Sigmoid colon (tissue), 7 donors: Measurements from ENCODE around the gene BOLA2B. TPM values are rescaled to one million over a fixed set of nuclear protein-coding genes. Genes with fewer than 3 reads are reported as not detected.
A peak's percentile ranks its signal among the peaks of the same experiment; 100 is the strongest.

Source experiments
- DNase-seq: peaks from one replicate; pipeline ENCODE4 v3.0.0-alpha.2; 2019
- H3K27ac ChIP-seq, 4 donors: fragments of 200-600 bp; sonication (generic); one replicate each; pipeline ENCODE4 v1.5.1; 2016 to 2019; ENCODE audit warnings: mild to moderate bottlenecking in 1 of 4
- H3K27me3 ChIP-seq, 3 donors: fragments of 200-600 bp; sonication (generic); one replicate each; pipeline ENCODE4 v1.5.1; 2019; ENCODE audit warnings: mild to moderate bottlenecking in 1 of 3
- H3K36me3 ChIP-seq, 4 donors: fragments of 200-600 bp; sonication (generic); one replicate each; pipeline ENCODE4 v1.5.1; 2016 to 2019
- H3K4me1 ChIP-seq, 4 donors: fragments of 200-600 bp; sonication (generic); one replicate each; pipeline ENCODE4 v1.5.1; 2017 to 2019
- H3K4me3 ChIP-seq, 4 donors: fragments of 200-600 bp; sonication (generic); one replicate each; pipeline ENCODE4 v1.5.1; 2017 to 2019; ENCODE audit warnings: mild to moderate bottlenecking in 2 of 4, moderate library complexity in 1 of 4
- H3K9me3 ChIP-seq, 4 donors: fragments of 200-600 bp in 3 of 4; sonication (generic) in 3 of 4; one replicate each; pipeline versions ENCODE4 v1.5.1 to v1.6.1; 2013 to 2019
- EP300 ChIP-seq, 4 donors: sonication (generic); formaldehyde crosslinking; IDR thresholded peaks; one replicate each; pipeline ENCODE4 v1.6.1; 2017; ENCODE audit warnings: antibody characterized with exemption in 4 of 4
- POLR2A ChIP-seq, 2 donors: fragments of 450-650 bp; IDR thresholded peaks; one replicate each; pipeline ENCODE4 v1.6.1; 2016; ENCODE audit warnings: antibody characterized with exemption in 2 of 2, mild to moderate bottlenecking in 2 of 2, moderate library complexity in 2 of 2
- POLR2AphosphoS5 ChIP-seq, 4 donors: sonication (generic); formaldehyde crosslinking; IDR thresholded peaks; one replicate each; pipeline ENCODE4 v1.6.1; 2017; ENCODE audit warnings: antibody characterized with exemption in 4 of 4
- whole genome bisulfite sequencing, 2 donors: extraction: QIAGEN DNeasy Blood & Tissue Kit; methylation state at CpG; one replicate each; pipeline ENCODE4 v1.1.7; 2013; 5-methylcytosine and 5-hydroxymethylcytosine counted together
- intact Hi-C: fragments of 100-400 bp; cut with DNase I; formaldehyde crosslinking; loops from one replicate; pipeline ENCODE4 v1.15.1; 2023
- polyA plus RNA-seq, 3 donors: library from polyadenylated mRNA; stranded (reverse); fragments of 200-250 nt; gene quantifications; one replicate each; pipeline ENCODE4 v1.2.3, GENCODE V29; 2013
- total RNA-seq, 4 donors: library from RNA; depleted of rRNA; stranded (reverse); fragments of >200 nt; gene quantifications; one replicate each; pipeline ENCODE4 v1.1.0, GENCODE V29; 2016
- TF ChIP-seq, protein P1 (sequence below), 4 experiments: fragments of 450-650 bp in 3 of 4; fragments of 200-600 bp in 1 of 4; IDR thresholded peaks; one replicate each; pipeline ENCODE4 v1.5.1; 2016 to 2019; ENCODE audit warnings: antibody characterized with exemption in 4 of 4, mild to moderate bottlenecking in 3 of 4, moderate library complexity in 2 of 4
- donor health status: healthy with polysubstance abuse.
- donor health status: Bipolar disorder and iron deficiency.
- donor health status: healthy.

The BOLA2B gene
- total and polyA plus RNA-seq, 7 donors, result 35.4 to 509 (median 186) TPM

DNA sequence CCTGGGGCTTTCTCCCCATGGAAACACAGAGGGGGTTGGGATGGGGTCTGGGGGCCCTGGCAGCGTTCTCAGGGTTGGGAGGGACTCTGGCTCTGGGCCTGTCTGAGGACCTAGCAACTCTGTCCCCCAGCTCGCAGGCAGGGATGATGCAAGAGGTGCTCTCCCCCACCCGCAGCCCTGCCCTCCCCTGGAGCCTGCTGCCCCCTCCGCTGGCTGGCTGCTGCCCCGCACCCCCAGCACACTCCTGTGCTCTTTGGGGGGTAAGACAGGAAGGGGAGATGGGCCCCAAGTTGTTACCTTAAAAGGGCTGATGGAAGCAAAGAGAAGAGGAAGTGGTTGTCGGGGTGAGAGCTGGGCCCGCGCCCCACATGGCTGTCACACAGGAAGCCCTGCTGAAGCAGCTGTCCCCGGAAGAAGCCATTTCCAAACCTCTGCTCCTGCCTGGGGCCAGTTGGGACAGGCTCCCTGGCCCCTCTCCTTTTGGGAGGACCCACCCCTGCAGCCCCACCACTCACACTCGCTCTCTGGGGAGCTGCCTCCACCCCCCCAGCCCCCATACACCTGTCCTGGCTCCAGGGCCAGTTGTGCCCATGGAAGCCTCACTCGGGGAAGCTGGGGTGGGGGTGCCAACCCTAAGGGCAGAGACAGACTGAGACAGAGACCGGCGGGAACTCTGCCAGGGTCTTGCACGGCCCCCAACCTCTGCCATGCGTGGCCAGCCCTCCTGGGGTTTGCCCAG lies 7.6 kb downstream of the BOLA2B start:
- intact Hi-C loops, result no loop called here
- peak overlapping the region; percentile 25 to 42 (median 38) for H3K27ac ChIP-seq
- H3K27me3 ChIP-seq, result no peaks in the 10 kb centered on the region
- WGBS, 2 donors, result 47 to 78% methylated on average over 15 of the region's 15 CpGs
- no peaks in the 10 kb centered on the region for H3K36me3 ChIP-seq
- H3K4me1 ChIP-seq, result peaks cover 0 to 17% (median 15%) of the 10 kb centered on the region in 4 donors
- no peak for TF ChIP-seq EP300 (IDR thresholded peaks at IDR 0.05)
- DNase-seq, result peak; percentile 74
- H3K4me3 ChIP-seq, result peak overlapping the region in 1 of 4 donors; percentile 63
- no peaks in the 10 kb centered on the region for H3K9me3 ChIP-seq

DNA sequence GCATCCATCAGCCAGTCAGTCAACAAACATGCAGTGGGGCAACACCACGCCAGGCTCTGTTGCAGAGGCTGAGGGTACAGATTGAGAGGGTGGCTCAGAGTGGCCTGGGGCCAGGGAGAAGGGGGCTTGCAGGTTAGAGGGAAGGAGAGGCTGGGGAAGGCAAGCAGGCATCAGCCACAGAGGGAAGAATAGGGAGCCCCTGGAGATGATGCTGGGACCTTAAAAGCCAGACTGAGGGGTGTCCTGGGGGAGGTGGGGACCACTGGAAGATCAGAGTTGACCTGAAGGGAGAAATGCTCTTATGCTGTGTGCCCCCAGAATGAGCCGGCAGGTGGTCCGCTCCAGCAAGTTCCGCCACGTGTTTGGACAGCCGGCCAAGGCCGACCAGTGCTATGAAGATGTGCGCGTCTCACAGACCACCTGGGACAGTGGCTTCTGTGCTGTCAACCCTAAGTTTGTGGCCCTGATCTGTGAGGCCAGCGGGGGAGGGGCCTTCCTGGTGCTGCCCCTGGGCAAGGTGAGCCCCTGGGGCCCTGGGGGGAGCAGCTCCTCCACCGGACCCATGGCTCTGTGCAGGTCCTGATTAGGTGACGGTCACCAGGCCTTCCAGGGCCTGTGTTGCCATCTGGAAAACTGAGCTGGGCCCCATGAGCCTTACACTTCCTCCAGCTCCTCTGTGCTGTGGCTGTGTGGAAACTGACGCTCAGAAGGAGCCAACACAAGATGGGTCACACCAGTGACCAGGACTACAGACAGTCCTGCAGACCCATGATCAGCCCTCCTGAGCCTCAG lies 8.4 kb downstream of the BOLA2B start:
- peak overlapping the region in 2 of 4 donors; percentile 63 for H3K4me3 ChIP-seq
- intact Hi-C loops, result no loop called here
- peak; percentile 66 for DNase-seq
- H3K27ac ChIP-seq, result peak overlapping the region; percentile 37 to 73 (median 41)
- peaks cover 0 to 17% (median 15%) of the 10 kb centered on the region in 4 donors for H3K4me1 ChIP-seq
- WGBS, 2 donors, result 57 to 81% methylated on average over 13 of the region's 13 CpGs
- no peaks in the 10 kb centered on the region for H3K9me3 ChIP-seq
- no peak for TF ChIP-seq POLR2A (IDR thresholded peaks at IDR 0.05)
- TF ChIP-seq, protein P1, sequence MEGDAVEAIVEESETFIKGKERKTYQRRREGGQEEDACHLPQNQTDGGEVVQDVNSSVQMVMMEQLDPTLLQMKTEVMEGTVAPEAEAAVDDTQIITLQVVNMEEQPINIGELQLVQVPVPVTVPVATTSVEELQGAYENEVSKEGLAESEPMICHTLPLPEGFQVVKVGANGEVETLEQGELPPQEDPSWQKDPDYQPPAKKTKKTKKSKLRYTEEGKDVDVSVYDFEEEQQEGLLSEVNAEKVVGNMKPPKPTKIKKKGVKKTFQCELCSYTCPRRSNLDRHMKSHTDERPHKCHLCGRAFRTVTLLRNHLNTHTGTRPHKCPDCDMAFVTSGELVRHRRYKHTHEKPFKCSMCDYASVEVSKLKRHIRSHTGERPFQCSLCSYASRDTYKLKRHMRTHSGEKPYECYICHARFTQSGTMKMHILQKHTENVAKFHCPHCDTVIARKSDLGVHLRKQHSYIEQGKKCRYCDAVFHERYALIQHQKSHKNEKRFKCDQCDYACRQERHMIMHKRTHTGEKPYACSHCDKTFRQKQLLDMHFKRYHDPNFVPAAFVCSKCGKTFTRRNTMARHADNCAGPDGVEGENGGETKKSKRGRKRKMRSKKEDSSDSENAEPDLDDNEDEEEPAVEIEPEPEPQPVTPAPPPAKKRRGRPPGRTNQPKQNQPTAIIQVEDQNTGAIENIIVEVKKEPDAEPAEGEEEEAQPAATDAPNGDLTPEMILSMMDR (IDR thresholded peaks at IDR 0.05), result no peak
- no peak for TF ChIP-seq POLR2AphosphoS5 (IDR thresholded peaks at IDR 0.05)
- no peak for TF ChIP-seq EP300 (IDR thresholded peaks at IDR 0.05)
- H3K36me3 ChIP-seq, result no peaks in the 10 kb centered on the region
- H3K27me3 ChIP-seq, result no peaks in the 10 kb centered on the region

DNA sequence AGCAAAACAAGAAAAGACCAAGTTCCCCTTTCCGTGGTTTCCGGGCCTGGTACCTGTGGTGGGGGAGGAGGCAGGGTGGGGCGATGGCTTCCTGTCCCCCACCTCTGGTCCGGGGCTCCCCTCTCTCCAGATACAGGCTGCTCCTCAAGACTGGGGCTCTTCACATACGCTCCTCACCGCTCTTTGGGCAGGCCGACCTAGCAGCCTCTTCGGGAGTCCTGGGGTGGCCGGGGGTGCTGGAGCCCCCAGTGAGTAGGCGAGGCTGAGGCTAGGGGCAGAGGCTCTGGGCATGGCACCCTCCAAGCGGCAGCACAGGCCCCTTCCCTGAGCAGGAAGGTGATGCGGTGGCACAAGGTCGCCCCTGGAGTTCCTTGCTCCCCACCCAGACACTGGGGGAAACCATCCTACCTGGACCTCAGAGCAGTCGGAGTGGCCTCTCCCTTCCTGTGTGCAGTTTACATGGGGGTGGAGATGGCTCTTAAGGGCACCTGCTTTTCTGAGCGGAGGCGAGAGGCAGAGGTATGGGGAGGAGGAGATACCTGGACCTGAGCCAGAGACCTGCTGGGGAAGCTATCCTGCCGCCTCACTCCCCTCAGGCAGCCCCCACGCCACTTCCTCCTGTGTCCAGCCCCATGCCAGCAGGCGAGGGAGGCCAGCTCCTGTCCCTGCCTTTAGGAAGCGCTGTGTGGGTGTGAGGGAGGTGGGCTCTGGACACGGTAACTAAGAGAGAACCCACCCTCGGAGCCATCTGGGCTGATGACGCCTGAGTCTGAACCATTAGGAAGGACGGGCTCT lies 9.2 kb downstream of the BOLA2B start:
- Histone ChIP-seq H3K4me3 (peak overlapping the region in 3 of 4 donors; percentile 60 to 63 (median 63)), H3K27me3 (no peaks in the 10 kb centered on the region), H3K36me3 (no peaks in the 10 kb centered on the region), H3K9me3 (no peaks in the 10 kb centered on the region), H3K27ac (peak overlapping the region; percentile 38 to 83 (median 77)), H3K4me1 (peaks cover 0 to 17% (median 15%) of the 10 kb centered on the region in 4 donors)
- 19 to 21% methylated on average over 24 of the region's 24 CpGs for WGBS, 2 donors
- intact Hi-C loops, result no loop called here
- DNase-seq, result peak; percentile 71
- TF ChIP-seq POLR2AphosphoS5 (IDR thresholded peaks at IDR 0.05) (no peak), POLR2A (IDR thresholded peaks at IDR 0.05) (no peak), EP300 (IDR thresholded peaks at IDR 0.05) (no peak)
- TF ChIP-seq, protein P1 (IDR thresholded peaks at IDR 0.05), result no peak

DNA sequence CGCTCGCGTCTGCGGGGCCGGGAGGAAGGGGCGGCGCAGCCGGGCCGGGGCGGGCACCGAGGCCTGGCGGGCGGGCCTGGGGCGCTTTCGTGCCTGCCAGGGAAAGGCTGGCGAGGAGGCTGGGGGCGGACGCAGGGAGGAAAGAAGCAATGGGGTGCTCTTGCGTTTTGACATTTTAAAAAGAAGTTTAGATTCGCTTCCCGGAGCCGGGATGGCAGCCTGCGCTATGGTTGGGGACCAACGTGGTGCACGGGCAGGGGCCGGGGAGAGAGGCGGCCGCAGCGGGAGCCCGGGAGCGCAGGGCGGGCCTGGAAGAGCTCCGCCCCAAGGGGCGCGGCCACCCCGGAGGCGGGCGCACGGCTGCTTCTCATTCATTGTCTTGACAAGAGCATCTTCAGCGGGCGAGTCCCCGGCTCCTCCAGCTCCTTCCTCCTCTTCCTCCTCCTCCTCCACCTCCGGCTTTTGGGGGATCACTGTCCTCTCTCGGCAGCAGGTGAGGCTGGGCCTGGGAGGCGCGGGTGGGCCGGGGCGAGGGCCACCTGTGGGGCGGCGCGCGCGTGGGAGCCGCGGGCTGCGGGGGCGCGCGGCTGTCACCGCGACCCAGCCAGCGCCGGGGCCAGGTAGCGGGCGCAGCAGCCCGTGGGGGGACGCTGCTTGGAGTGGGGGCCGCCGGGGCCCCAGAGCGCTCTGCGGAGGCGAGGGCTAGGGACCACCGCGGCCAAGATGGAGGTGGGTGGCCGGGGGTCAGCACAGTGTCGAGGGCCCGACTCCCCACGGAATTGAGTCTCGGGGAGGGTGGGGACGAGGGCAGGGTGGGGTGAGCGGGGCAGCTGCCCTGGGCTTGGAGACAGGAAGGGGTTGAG lies 10.0 kb downstream of the BOLA2B start, which contains the start of gene CORO1A:
Gene CORO1A (plus strand): TSS at position 370 of the 863 bp plus-strand sequence. CDS start 1,608 bp downstream, outside the sequence.
- DNase-seq, result peak; percentile 92
- no peaks in the 10 kb centered on the region for H3K36me3 ChIP-seq
- intact Hi-C loops, result no loop called here
- peak within 1 kb of the TSS; percentile 32 to 63 (median 62) for H3K4me3 ChIP-seq
- peak within 1 kb of the TSS; percentile 73 to 83 (median 78) for H3K27ac ChIP-seq
- peaks cover 0 to 17% (median 15%) of the 10 kb centered on the region in 4 donors for H3K4me1 ChIP-seq
- H3K27me3 ChIP-seq, result no peaks in the 10 kb centered on the region
- 1 to 2% methylated on average over 81 of the region's 81 CpGs for WGBS, 2 donors
- TF ChIP-seq POLR2A (IDR thresholded peaks at IDR 0.05) (peak in 1 of 2 donors; percentile 23), EP300 (IDR thresholded peaks at IDR 0.05) (no peak), POLR2AphosphoS5 (IDR thresholded peaks at IDR 0.05) (peak in 3 of 4 donors; percentile 52 to 80 (median 75))
- no peaks in the 10 kb centered on the region for H3K9me3 ChIP-seq

DNA sequence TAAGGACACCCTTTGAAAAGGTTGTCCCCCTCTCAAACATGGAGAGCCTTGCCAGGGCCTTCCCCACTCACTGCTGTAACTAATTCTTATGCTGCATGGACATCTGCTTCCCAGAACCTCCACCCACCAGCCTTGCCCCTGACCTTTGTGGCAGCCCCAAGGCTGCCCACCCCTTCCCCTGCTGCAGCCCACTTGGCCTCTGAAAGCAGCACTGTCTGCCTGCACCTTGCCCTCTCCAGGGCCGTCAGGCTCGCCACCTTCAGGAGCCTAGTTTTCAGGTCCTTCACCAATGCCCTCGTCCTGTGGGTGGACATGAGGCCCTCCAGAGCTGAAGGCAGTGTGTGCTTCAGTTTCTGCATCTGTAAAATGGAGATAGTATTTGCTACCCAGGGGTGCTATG lies 12.7 kb downstream of the BOLA2B start:
- Histone ChIP-seq H3K4me3 (no peak overlapping the region), H3K4me1 (peaks cover 0 to 17% (median 15%) of the 10 kb centered on the region in 4 donors), H3K27me3 (no peaks in the 10 kb centered on the region), H3K27ac (no peak overlapping the region), H3K9me3 (no peaks in the 10 kb centered on the region), H3K36me3 (no peaks in the 10 kb centered on the region)
- intact Hi-C loops, result no loop called here
- WGBS, 2 donors, result 41 to 83% methylated on average over 3 of the region's 3 CpGs
- TF ChIP-seq POLR2AphosphoS5 (IDR thresholded peaks at IDR 0.05) (no peak), POLR2A (IDR thresholded peaks at IDR 0.05) (no peak), EP300 (IDR thresholded peaks at IDR 0.05) (no peak)
- TF ChIP-seq, protein P1 (IDR thresholded peaks at IDR 0.05), result no peak
- DNase-seq, result no peak
